ENCODE results near the gene ADGRD1. TPM values are rescaled to one million over a fixed set of nuclear protein-coding genes. Genes with fewer than 3 reads are reported as not detected.

ADGRD1 gene
- total RNA-seq, 1 donor from 2014 or later: 4.1 TPM

DNA sequence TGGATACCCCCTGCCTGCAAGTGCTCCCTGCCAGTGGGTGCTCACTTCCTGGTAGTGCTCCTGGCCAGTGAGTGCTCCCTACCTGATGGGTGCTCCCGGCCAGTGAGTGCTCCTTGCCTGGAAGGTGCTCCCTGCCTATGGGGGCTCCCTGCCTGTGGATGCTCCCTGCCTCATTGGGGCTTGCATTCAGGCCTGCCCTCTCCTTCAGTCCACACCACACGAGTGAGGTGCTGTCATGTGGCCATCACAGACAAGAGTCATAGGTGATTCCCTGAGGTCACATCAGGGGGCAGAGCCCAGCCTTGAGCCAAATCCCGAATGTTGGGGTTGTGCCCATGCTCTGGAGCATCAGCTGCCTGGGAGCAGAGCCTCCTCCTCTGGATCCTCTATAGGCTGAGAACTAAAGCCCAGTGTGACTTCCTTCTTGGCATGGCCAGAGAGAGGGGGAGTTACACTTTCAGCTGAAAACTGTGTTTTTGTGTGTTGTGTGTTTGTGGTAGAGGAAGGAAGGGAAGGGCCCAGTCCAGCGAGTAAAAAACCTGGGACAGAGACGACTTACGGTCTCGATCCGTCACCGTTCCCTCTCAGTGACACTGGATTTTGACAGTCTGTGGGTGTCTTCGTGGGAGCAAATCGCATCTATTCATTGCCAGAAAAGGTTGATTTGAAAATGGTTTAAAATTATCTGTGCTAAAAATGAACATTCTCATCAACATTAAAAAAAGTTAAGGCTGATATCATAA is 136.0 kb downstream of the ADGRD1 start:
- DNase-seq (ENCODE audit: low spot score): no peak

DNA sequence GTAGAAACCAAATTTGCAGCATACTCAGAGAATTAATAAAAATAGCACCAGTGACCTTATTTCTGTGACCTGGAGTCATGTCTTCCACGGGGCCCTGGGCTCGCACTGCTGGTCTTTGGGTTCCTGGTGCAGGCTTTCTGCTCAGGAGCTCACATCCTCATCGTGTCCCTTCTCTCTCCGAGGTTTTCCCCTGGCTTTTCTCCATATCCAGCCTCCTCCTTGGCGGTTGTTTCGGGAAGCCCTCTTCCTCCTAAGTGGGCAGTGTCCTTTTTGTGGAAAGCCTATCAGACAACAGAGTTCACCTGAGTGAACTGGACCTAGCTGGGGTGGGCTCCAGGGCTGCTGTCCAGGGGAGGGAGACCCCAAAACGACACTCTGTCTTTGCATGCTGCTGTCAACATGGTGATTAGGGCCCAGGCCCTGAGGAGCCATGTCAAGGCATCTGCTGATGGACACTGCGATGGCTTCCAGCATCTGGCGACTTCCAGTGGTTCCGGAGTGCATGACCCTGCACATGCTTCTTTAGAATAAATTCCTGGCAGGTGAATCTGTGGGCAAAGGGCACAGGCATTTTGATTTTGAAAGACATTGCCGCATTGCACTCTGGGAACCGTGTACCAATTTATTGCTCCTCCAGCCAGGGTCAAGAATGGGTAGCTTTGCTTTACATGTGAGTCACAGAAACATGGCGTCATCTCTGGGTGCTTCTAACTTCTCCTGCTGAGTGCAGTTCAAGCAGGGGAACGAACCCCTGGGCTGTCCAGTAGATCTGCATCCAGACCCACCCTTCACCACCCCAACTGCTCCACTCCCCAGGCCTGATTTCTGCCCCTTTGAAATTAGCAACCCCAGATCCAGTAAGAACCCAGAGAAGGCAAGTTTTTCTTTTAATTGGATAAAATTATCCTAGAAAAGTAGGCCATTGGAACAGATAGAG is 136.8 kb downstream of the ADGRD1 start:
- no peak for DNase-seq (ENCODE audit: low spot score)

DNA sequence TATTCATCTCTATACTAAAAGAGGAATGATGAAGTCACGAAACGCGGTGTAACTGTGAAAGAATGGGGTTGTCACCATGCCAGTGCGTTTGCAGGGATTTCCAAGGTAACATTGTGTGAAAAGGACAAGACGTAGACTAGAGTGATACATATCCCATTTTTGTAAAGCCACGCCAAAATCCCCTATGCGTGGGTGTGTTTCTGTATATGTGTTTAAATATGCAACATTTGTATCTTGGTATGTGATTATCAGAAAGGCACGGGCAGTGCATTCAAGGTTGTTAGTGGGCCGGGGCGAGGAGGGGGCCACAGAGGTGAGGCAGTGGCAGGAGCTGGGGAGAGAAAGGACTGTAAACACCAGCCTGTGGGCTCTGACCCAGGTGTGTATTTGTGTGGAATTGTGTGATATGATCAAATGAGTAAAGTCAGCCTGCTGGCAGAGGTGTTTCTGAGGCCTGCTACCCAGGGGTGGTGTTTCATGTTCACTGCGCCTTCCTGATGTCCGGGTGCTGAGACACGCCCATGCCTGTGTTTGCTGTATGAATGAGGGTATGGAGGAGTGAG is 137.8 kb downstream of the ADGRD1 start:
- no peak for DNase-seq (ENCODE audit: low spot score)

DNA sequence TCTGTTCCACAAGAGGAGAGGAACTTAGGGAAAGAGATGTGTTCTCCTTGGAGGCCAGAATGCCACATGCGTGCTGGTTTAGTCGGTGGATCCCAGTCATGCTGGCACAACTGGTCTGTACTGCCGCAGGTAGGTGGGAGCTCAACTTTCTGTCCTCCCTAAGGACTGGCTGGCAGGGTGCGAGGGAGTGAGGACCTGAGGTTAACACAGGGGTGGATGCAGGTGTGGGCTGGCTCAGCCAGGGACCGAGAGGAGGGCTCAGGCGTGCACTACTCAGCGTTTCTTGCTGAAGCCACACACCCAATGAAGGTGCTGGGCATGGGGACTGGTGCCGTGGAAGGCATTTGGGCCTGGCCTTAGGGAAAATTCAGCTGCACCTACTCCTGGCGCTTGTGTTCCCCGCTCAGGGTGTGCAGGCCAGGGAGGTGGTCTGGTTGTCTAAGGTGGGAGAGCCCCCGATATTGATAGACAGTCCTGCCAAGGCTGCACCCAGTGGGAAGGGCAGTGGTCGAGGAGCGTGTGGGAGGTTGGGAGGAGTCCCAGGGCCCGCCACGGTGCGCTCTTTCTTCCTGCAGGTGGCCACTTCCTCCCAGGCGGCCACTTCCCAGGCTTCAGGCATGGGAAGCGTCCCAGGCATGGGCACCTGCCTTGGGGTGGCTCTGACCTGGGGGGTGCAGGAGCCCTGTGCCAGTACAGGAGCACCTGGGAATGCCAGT is 138.4 kb downstream of the ADGRD1 start:
- DNase-seq (ENCODE audit: low spot score): no peak

DNA sequence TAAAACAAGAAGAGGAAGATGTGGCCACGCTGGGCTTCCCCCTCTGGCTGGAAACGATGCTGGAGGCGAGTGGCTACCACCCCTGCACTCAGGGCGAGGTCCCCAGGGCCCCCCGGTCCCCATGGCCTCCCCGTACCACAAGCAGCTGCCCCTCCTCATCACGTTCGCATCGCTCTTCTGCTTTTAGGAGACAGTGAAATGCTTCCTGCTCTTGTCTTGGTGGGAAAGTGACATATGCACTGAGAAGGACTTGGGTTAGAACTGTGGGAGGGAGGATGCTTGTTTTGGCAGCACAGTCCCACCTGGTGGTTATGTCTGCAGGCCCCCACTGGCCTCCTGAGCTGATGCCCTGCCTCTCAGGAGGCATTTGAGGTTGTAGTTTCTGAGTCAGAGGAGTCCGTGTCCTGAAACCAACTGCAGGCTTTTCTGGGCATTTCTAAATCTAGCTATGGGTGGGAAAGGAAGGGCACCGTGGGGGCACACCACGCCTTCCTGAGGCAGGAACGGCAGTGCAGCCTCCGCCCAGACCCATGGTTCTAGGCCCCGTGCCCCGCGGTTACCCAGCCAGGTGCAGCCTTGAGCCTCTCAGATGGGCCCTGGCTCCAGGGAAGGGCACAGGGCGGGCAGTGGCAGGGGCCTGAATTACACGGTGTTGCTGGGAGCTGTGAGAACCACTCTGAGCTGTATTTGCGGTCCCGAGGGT is 139.3 kb downstream of the ADGRD1 start:
- DNase-seq (ENCODE audit: low spot score): no peak

DNA sequence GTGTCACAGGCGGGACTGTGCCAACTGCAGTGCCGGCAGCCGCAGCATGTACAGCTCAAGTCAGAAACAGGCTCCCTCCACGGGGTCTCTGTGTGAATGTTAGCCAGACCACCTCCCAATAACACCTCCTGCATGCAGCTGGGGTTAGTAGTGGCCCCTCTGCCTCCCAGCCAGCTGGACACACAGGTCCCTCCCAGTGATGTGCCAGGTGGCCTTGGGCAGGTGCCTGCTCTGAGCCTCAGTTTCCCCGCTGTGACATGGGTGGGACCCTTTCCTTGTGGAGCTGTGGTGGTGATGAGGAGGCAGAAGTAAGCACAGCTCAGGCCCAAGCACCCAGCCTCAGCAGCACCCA is 139.9 kb downstream of the ADGRD1 start:
- no peak for DNase-seq (ENCODE audit: low spot score)

DNA sequence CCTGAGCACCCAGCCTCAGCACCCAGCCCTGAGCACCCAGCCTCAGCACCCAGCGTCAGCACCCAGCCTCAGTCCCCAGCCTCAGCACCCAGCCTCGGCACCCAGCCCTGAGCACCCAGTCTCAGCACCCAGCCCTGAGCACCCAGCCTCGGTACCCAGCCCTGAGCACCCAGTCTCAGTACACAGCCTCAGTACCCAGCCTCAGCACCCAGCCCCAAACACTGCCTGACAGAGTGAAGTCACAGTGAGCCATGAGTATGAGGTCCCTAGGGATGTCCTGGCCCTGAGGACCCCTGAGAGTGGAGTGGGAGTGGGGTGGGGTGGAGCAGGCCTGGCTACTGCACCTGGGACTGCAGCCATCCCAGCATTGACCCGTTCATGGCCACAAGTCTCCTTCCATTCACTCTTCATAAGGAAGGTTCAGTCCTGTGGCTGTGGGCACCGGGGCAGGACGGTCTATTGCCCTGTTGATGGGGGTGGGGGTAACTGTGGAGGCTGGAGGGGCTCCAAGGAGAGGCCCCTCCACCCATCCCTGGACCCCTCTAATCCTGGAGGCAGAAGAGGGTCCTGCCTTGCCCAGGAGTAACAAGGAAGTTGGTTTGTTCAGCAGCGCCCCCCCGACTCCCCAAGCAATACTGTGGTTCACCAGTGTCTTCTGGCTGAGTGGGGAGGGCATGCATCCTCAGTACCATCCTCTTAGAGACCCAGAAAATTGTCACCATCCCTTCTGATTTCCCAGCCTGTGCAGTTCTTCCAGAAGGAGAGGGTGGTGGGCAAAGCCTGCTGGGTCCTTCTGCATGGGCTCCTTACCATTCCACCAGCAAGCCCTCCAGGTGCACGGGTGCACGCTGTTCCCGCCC is 140.5 kb downstream of the ADGRD1 start:
- DNase-seq (ENCODE audit: low spot score): no peak

DNA sequence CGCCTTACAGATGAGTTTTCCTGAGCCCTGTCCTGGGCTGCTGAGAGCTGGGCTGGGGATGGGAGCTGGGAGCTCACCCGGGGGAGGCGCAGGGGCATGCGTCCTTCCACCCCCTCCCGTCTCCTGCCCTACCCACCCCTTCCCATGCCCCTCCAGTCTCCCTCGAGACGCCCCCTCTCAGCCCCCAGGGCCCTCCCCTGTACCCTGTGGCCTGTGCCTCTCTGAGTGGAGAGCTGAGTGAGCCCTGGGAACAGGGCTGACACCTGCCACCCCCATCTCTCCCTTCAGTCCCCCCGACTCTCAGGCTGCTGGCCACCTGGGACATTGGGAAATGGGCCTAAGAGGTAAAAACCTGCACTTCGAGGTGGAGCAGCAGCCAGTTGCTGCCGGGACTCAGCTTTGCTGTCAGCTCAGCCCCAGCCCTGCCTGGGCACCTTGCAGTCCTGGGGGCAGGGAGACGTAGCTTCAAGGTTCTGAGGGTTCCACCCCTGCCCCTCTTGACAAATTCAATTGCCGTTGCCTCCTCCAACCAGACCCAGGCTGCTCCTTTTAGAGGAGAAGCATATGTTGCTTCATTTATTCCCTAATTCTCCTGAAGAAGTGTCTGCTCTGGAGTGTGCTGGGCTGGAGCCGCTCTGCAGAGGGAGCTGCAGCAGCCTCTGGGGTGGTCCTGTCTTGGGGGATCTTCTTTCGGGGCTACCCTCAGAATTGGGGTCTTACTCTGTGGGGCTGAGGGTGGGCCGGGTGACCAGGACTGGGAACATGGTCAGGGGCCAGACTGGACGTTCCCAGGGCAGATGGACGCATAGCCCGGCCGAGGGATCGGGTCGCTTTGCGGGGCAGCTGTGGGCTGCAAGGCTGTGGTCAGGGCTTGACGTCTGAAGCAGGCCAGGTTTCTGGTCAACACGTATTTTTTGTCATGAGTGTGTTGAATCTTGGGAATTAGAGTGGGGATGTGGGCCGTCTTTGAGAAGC is 141.4 kb downstream of the ADGRD1 start:
- no peak for DNase-seq (ENCODE audit: low spot score)

DNA sequence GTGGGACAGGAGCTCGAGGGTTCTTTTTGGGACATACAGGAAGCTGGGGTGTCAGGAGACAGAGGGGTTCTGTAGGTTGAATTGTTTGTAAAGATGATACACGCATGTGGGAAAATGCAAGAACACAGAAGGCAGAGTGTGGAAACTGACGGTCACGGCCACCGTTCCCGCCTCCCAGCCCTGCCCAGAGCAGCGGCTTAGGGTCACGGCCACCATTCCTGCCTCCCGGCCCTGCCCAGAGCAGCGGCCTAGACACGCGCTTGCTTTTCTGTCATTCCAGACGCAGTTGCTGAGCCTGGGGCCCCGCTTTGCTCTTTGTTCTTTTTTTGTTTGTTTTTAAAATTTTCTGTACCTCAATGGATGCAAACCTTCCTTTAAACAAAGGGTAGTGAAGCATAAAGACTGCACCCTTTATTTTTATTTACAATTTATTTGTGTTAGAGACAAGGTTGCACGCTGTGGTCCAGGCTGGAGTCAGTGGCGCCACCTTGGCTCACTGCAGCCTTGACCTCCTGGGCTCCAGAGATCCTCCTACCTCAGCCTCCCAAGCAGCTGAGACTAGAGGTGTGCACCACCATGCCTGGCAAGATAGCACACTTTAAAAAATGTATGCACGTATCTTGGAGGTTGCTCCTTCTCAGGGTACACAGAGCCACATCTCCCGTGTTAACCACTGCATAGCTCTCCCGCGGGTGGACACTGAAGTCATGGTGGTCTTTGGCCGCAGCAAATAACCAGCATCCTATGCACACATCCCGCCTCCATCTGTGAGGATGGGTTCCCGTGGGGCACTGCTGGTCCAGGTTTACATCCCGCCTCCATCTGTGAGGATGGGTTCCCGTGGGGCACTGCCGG is 142.3 kb downstream of the ADGRD1 start:
- DNase-seq (ENCODE audit: low spot score): no peak

DNA sequence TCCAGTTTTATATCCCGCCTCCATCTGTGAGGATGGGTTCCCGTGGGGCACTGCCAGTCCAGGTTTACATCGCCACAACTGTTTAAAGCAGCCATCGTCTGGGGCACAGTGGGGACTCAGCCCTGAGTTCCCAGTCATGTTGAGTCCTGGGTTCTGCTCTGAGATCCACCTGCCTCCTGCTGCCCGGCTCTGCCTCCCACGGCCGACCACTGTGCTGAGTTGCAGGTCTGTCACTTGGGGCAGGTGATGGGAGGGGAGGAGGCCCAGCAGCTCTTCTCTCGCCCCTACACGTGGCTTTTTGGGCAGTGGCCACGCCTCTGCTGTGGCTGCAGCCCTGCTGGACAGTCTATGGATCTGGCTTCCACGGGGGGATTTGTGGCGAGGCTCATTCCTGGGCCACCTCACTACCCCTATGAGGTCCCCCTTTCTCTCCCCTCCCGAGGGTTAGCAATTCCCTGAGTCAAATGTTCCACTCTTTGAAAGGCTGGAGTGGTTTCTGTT is 143.0 kb downstream of the ADGRD1 start:
- no peak for DNase-seq (ENCODE audit: low spot score)

DNA sequence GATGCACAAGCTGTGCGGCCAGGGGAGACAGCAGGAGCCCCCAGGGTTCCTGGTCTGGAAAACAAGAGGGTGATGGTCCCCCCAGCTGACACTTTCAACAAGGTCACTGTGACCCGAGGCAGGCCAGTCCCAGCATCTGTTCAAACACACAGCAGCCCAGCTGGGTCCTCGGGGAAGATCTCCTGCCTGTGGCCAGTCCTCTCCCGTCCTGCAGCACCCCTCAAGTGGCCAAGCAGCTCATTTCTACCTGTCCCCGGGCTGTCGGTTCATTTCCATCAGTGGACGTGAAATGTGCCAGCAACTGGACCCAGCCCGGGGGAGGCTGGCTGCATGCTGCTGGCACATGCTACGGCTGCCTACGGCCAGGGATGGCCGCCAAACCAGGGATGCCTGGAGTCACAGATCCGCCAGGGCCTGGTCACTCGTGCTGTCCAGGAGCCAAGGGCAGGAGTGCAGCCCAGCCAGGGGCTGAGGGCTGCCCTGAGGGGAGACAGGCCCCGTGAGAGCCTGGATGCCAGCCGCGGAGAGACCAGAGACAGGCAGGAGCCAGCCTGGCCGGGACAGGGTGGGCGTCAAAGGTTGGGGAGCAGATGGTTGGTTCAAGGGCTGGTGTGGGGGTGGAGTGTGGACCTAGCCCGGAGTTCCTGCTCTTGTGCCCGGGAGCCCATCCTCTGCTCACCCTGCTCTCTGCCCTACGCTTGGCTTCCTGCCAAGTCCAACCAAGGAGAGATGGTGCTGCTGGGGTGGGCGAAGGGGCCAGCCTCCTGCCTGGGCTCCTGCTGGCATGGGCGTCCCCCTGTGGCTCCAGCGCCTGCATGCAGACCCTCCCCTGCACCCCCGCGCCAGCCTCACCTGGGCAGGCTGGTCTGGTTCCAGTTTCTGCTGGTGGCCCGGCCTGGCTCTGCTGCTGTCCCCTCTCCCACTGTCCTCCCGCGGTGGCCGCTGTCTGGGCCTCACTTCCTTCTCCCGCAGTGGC is 143.8 kb downstream of the ADGRD1 start:
- no peak for DNase-seq (ENCODE audit: low spot score)

DNA sequence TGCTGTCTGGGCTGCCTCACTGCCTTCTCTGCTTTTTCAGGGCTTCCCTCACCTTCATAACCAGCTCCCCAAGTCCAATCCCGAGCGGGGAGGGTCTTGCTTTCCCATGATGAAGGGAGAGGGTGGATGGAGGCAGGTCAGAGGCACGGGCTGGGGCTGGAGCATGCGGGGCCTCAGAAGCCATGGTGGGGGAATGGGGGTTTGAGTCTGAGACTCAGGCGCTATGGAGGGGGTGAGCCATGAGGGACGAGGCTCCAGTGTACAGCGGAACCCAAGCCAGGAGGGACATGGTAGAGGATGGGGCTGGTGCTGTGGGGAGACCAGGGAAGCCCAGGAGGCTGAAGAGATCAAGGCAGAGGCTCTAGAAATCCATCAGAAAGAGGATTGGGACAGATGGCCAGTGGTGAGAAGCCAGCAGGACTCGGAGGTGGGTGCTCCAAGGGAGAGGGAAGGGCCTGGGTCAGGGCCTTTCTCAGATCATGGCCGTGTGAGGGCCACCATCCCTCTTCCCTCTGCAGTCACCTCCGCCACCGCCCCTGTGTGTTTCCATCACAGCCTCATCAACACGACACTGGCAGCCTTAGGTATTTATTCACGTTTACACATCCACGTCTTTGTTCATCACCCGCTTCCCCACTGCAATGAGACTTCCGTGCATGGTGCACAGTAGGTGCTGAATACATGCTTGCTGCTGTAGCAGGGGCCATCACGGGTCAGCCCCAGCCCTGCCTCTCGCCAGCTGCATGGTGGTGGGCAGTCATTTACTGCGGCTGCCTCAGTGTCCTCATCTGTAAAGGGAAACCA is 144.7 kb downstream of the ADGRD1 start:
- no peak for DNase-seq (ENCODE audit: low spot score)

DNA sequence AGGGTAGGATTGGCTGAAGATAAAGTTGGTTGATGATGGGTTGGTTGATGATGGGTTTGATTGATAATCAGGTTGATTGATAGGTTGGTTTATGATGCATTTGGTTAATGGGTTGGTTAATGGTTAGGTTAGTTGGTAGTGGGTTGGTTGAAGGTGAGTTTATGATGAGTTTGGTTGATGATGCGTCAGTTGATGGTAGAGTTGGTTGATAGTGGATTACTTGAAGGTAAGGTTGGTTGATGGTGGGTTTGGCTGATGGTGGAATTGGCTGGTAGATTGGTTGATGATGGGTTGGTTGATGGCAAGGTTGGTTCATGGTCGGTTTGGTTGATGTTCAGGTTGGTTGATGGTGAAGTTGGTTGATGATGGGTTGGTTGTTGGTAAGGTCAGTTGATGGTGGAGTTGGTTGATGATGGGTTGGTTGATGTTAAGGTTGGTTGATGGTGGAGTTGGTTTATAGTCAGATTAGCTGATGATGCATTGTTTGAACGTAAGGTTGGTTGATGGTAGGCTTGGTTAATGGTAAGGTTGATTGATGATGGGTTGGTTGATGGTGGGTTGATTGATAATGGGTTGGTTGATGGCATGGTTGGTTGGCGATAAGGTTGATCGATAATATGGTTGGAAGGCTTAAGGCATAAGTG is 146.4 kb downstream of the ADGRD1 start:
- DNase-seq (ENCODE audit: low spot score): no peak

DNA sequence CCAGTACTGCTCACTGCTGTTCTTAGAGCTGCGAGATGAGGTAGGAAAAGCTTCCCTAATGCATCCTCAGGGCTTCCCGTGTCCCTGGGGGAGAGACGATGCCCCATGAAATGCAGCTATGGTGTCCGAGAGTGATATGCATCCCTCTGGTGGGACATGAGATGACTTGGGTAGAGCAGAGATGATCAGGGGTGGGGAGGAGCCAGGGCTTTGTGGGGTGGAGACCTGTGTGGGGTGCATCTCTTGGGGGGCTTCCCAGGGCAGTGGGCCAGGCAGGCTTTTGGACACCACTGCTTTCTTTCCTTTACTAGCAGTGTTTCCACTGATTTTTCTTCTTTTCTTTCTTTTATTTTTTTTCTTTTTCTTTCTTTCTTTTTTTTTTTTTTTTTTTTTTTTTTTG is 147.3 kb downstream of the ADGRD1 start:
- no peak for DNase-seq (ENCODE audit: low spot score)

DNA sequence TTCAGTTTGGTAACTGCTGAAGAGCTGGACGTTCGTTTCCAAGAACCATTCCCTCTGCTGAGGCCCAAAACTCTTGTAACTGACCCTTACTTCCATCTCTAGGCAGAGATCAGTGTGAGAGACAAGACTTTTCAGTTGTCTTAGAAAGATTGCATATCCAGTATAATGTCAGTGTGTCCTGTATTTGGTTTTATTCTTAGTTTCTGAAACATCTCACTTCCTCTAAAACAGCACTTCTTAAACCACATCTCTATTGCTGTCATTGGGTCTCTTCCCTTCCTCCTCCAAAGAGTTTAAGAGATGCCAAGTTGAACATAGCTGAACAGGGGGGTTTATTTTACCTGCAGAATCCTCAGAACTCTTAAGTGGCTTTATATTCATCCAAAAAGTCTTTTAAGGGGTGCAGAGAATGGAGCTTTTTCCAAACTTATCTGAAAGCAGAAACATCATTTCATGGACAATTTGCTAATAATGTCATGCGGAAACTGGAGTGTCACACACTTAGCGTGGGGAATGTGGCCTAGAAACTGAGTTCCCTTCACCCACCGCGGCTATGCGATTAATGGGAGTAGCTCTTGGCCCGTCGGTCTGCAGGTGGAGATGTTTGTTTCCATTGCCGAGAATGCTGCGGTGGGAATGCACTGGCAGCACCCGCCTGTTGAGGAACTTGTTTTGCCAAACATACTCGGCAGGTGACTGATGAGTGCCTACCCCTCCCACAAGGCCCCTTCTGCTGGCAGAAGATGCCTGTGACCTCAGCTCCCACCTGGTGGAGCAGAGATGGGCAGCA is 148.2 kb downstream of the ADGRD1 start:
- no peak for DNase-seq (ENCODE audit: low spot score)
